HepG2 (cell line): ENCODE measurements around the gene HJURP. TPM values are rescaled to one million over a fixed set of nuclear protein-coding genes. Genes with fewer than 3 reads are reported as not detected.

Experiments
- AGO1 ChIP-seq: fragments of 200-400 bp; formaldehyde crosslinking; IDR thresholded peaks from 2 replicates; pipeline ENCODE4 v1.6.1; 2017; ENCODE audit warnings: mild to moderate bottlenecking, low read depth, low read length, moderate library complexity; ENCODE audit not compliant: poor library complexity, severe bottlenecking
- ARNT2 ChIP-seq: sonication (generic); formaldehyde crosslinking; IDR thresholded peaks from 2 replicates; pipeline ENCODE4 v1.8.0; 2022; ENCODE audit warnings: mild to moderate bottlenecking, low read depth, missing genetic modification reagents, moderate library complexity
- ATF7-NPFF ChIP-seq: sonication (generic); formaldehyde crosslinking; IDR thresholded peaks from 2 replicates; pipeline ENCODE4 v1.8.1; 2023; ENCODE audit warnings: mild to moderate bottlenecking, low read depth, missing genetic modification reagents, moderate library complexity
- CBX5 ChIP-seq: sonication (generic); formaldehyde crosslinking; IDR thresholded peaks from 2 replicates; pipeline ENCODE4 v1.4.0; 2020; ENCODE audit warnings: missing genetic modification reagents, borderline replicate concordance
- CTCF ChIP-seq: sonication (generic); formaldehyde crosslinking; IDR thresholded peaks from 2 replicates; pipeline ENCODE4 v1.5.0; 2020; ENCODE audit warnings: mild to moderate bottlenecking, missing genetic modification reagents, moderate library complexity
- FOXP1 ChIP-seq, 2 experiments: fragments of 450-650 bp in 1 of 2; IDR thresholded peaks; 2 replicates each; pipeline ENCODE4 v1.6.1; 2017 to 2018; ENCODE audit warnings: antibody characterized with exemption in 1 of 2
- HIVEP1 ChIP-seq: sonication (generic); formaldehyde crosslinking; IDR thresholded peaks from 2 replicates; pipeline ENCODE4 v1.4.0; 2020; ENCODE audit warnings: mild to moderate bottlenecking, missing genetic modification reagents
- HNRNPL ChIP-seq: fragments of 200-400 bp; formaldehyde crosslinking; IDR thresholded peaks from 2 replicates; pipeline ENCODE4 v1.6.1; 2017; ENCODE audit warnings: mild to moderate bottlenecking, low read depth, low read length
- KDM2A ChIP-seq: sonication (generic); formaldehyde crosslinking; IDR thresholded peaks from 2 replicates; pipeline ENCODE4 v1.4.0; 2020; ENCODE audit warnings: low read depth, missing genetic modification reagents, borderline replicate concordance
- MBD4 ChIP-seq: IDR thresholded peaks from 2 replicates; pipeline ENCODE4 v1.6.1; 2012; ENCODE audit warnings: low read length, inconsistent platforms, borderline replicate concordance
- MIER3 ChIP-seq: IDR thresholded peaks from 2 replicates; pipeline ENCODE4 v1.6.1; 2016; ENCODE audit warnings: missing compliant biosample characterization, borderline replicate concordance
- RAD21 ChIP-seq: fragments of 450-650 bp; formaldehyde crosslinking; IDR thresholded peaks from 2 replicates; pipeline ENCODE4 v1.5.0; 2020; ENCODE audit warnings: mild to moderate bottlenecking
- SALL1 ChIP-seq: sonication (generic); formaldehyde crosslinking; IDR thresholded peaks from 2 replicates; pipeline ENCODE4 v1.8.0; 2022; ENCODE audit warnings: mild to moderate bottlenecking, missing genetic modification reagents
- SIN3A ChIP-seq: IDR thresholded peaks from 2 replicates; pipeline ENCODE4 v1.6.1; 2011; ENCODE audit warnings: low read depth, mild to moderate bottlenecking, control low read depth, low read length, borderline replicate concordance
- ZBTB33 ChIP-seq: sonication (generic); formaldehyde crosslinking; IDR thresholded peaks from 2 replicates; pipeline ENCODE4 v1.4.0; 2020; ENCODE audit warnings: missing genetic modification reagents
- ZKSCAN5 ChIP-seq: sonication (generic); formaldehyde crosslinking; IDR thresholded peaks from 2 replicates; pipeline ENCODE4 v1.5.1; 2020; ENCODE audit warnings: mild to moderate bottlenecking, missing genetic modification reagents
- ZNF441 ChIP-seq: sonication (generic); formaldehyde crosslinking; IDR thresholded peaks from 2 replicates; pipeline ENCODE4 v1.7.0; 2021; ENCODE audit warnings: missing genetic modification reagents, borderline replicate concordance
- polyA plus RNA-seq, 8 experiments: library from polyadenylated mRNA; depleted of rRNA in 3 of 8; stranded (reverse) in 7 of 8; unstranded in 1 of 8; fragments of >200 nt; fragmentation: Illumina TruSeq in 4 of 8; extraction: Trizol in 4 of 8; gene quantifications; 2 replicates each; pipeline versions ENCODE4 v1.2.1 to v1.2.3, GENCODE V29; 2011 to 2016; ENCODE audit warnings: low read depth in 4 of 8, missing spikeins in 1 of 8, mixed read lengths in 1 of 8; ENCODE audit not compliant: insufficient read depth in 1 of 8
- total RNA-seq, 5 experiments: library from RNA; depleted of rRNA; stranded (reverse); fragments of >200 nt; fragmentation: Illumina TruSeq; extraction: Trizol; gene quantifications; 2 replicates each; pipeline ENCODE4 v1.2.3, GENCODE V29; 2016; ENCODE audit warnings: low read depth in 1 of 5

The HJURP gene
- total and polyA plus RNA-seq, 2 of the 13 experiments (the other 11 are each of a cell fraction or from before 2014, with no cell fraction given), result 36.3 to 43.9 TPM

- TF ChIP-seq CTCF (peak; percentile 82), CBX5 (CRISPR knock-in tag) (0 out of 2 replicates have a peak, but pooled peaks have one; percentile 13), KDM2A (CRISPR knock-in tag) (peak; percentile 47; the same call in 1 of the 2 replicates), MBD4 (peak; percentile 54; the same call in 1 of the 2 replicates), SALL1 (CRISPR knock-in tag) (peak; percentile 15; the same call in 1 of the 2 replicates), ZKSCAN5 (CRISPR knock-in tag) (no peak), ZBTB33 (CRISPR knock-in tag) (0 out of 2 replicates have a peak, but pooled peaks have one; percentile 7), ZNF441 (CRISPR knock-in tag) (0 out of 2 replicates have a peak, but pooled peaks have one; percentile 12), ATF7-NPFF (CRISPR knock-in tag) (no peak), ARNT2 (CRISPR knock-in tag) (no peak), FOXP1 (IDR thresholded peaks at IDR 0.05) (no peak), FOXP1 (CRISPR knock-in tag; IDR thresholded peaks at IDR 0.05) (no peak), SIN3A (no peak), MIER3 (CRISPR knock-in tag) (no peak), HIVEP1 (CRISPR knock-in tag) (0 out of 2 replicates have a peak, but pooled peaks have one; percentile 18), RAD21 (CRISPR knock-in tag) (peak; percentile 79), HNRNPL (0 out of 2 replicates have a peak, but pooled peaks have one; percentile 59), AGO1 (peak; percentile 46)
- TF ChIP-seq, all 625 proteins: peak for 19
Observed at GRCh38 chr2:233832869-233833311, 21.4 kb downstream of the HJURP start (continued).
